Vagina (tissue), 2 donors: ENCODE results near the gene LNX2.

ENCODE experiments used
- POLR2A ChIP-seq, 2 donors: fragments of 450-650 bp; IDR thresholded peaks; one replicate each; pipeline ENCODE4 v1.6.1; 2017; ENCODE audit warnings: antibody characterized with exemption in 2 of 2, mild to moderate bottlenecking in 2 of 2, moderate library complexity in 2 of 2
- POLR2AphosphoS5 ChIP-seq, 2 donors: sonication (generic); formaldehyde crosslinking; IDR thresholded peaks; one replicate each; pipeline ENCODE4 v1.9.0; 2017; ENCODE audit warnings: antibody characterized with exemption in 2 of 2, mild to moderate bottlenecking in 2 of 2, low read depth in 1 of 2; ENCODE audit not compliant: insufficient read depth in 1 of 2
- TF ChIP-seq, protein P1 (sequence below), 3 experiments: fragments of 450-650 bp in 2 of 3; fragments of 200-600 bp in 1 of 3; sonication (generic) in 1 of 3; IDR thresholded peaks; one replicate each; pipeline ENCODE4 v1.5.1; 2017 to 2019; ENCODE audit warnings: antibody characterized with exemption in 3 of 3, mild to moderate bottlenecking in 2 of 3, moderate library complexity in 2 of 3

GRCh38 chr13:27526516-27526915 is 93.8 kb downstream of the LNX2 start:
- TF ChIP-seq POLR2A (IDR thresholded peaks at IDR 0.05), result no peak
- TF ChIP-seq, protein P1, sequence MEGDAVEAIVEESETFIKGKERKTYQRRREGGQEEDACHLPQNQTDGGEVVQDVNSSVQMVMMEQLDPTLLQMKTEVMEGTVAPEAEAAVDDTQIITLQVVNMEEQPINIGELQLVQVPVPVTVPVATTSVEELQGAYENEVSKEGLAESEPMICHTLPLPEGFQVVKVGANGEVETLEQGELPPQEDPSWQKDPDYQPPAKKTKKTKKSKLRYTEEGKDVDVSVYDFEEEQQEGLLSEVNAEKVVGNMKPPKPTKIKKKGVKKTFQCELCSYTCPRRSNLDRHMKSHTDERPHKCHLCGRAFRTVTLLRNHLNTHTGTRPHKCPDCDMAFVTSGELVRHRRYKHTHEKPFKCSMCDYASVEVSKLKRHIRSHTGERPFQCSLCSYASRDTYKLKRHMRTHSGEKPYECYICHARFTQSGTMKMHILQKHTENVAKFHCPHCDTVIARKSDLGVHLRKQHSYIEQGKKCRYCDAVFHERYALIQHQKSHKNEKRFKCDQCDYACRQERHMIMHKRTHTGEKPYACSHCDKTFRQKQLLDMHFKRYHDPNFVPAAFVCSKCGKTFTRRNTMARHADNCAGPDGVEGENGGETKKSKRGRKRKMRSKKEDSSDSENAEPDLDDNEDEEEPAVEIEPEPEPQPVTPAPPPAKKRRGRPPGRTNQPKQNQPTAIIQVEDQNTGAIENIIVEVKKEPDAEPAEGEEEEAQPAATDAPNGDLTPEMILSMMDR (IDR thresholded peaks at IDR 0.05), result no peak
- no peak for TF ChIP-seq POLR2AphosphoS5 (IDR thresholded peaks at IDR 0.05; ENCODE audit: insufficient read depth in 1 of 2, low read depth in 1 of 2)
